KOPT-K1 (cell line): ENCODE results near the gene CLPSL1.

Experiments used
- H3K27ac ChIP-seq: fragments of 200-600 bp; sonication (generic); 2 replicates; pipeline ENCODE4 v1.5.1; 2016; ENCODE audit warnings: antibody characterized with exemption, mild to moderate bottlenecking, low read depth, low read length; ENCODE audit not compliant: poor library complexity, severe bottlenecking
- H3K36me3 ChIP-seq: fragments of 200-600 bp; sonication (generic); 2 replicates; pipeline ENCODE4 v1.5.1; 2017; ENCODE audit warnings: antibody characterized with exemption, mild to moderate bottlenecking, low read length, moderate library complexity; ENCODE audit not compliant: insufficient read depth
- H3K9me3 ChIP-seq: fragments of 200-600 bp; sonication (generic); 2 replicates; pipeline ENCODE4 v1.5.1; 2017; ENCODE audit warnings: antibody characterized with exemption, low read length, mild to moderate bottlenecking; ENCODE audit not compliant: insufficient read depth, poor library complexity, severe bottlenecking

Gene CLPSL1

DNA sequence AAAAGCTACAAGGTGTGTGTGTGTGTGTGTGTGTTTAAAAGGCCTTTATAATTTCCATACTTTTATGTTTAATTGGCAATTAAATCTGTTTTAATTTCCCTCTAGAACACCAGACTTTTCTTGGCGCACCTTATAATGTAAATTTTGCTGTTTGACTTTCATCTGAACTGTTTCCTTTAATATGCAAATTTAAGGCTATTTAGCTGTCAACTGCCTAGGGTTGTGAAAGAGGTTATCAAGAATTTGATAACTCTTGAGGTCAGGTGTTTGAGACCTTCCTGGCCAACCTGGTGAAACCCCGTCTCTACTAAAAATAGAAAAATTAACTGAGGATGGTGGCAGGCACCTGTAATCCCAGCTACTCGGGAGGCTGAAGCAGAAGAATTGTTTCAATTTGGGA, 20.3 kb downstream of the CLPSL1 start:
- Histone ChIP-seq H3K9me3 (no peaks in the 10 kb centered on the region), H3K36me3 (no peaks in the 10 kb centered on the region), H3K27ac (no peak overlapping the region)

DNA sequence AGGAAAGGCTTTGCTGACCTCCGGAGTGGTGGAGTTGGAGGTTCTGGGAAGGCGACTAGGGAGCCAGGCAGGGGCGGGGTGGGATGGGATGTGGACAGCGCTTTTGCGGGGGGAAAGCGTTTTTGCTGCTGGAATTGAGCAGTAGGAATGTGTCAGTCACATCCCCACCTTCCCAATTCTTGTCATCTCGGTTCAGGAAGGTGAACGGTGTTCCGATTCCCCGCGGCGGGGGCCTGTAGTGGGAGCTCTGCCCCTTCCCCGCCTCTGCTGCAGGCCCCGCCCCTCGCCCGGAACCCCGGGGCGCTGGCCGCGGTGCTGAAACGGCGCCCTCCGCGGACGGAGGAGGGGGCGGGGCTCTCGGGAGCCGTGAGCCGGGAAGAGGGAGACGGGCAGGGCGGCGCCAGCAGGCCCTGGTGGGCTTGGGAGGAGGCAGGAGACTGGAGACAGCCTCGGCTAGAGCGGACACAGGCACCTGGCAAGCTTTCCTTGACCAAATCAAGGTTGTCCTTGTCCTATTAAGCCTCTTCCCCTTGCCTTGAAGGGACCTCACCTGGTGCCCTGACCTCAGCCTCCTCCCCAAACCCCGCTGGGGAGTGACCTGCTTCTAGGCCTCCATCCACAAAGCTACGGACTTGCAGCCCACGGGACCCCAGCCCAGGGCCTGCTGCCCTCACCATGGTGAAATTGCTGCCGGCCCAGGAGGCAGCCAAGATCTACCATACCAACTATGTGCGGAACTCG, 24.3 kb downstream of the CLPSL1 start, which contains the start of gene LHFPL5:
LHFPL5 (plus strand) TSS at position 357 of the 741 bp plus-strand sequence; CDS start at position 676, 319 bp downstream.
- Histone ChIP-seq H3K27ac (no peak within 1 kb of the TSS), H3K36me3 (no peaks in the 10 kb centered on the region), H3K9me3 (no peaks in the 10 kb centered on the region)

DNA sequence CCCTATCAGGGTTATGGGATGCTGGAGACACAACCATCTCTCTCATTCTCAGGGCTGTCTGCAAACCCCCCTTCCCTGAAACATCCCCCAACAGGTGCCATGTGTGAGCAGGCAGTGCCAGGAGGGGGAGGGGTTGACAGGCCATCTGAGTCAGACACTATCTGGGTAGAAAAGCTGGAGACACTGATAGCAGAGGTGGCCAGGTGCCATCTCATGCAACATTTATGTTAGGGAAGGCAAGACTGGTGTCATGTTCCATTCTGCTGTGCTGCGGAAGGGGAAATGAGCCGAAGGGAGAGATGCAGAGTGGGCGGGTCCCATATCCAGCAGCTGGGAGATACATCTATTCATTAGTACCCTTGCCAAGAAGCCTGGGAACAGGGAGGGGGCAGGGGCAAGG, 27.9 kb downstream of the CLPSL1 start:
- Histone ChIP-seq H3K9me3 (no peaks in the 10 kb centered on the region), H3K36me3 (no peaks in the 10 kb centered on the region), H3K27ac (no peak overlapping the region)

DNA sequence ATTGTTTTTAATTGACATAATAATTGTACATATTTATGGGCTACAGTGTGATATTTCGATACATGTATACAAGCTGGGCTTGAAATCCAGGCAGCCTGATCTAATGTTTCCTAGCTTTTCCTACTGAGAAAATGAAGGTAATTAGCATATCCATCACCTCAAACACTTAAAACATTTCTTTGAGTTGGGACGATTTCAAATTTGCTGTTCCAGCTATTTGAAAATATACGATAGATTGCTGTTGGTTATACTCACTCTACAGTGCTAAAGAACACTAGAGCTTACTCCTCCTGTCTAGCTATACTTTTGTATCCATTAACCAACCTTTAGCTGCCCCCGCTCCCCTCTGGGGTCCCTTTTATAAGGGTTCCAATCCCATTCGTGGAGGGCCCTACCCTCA, 29.0 kb downstream of the CLPSL1 start:
- Histone ChIP-seq H3K9me3 (no peaks in the 10 kb centered on the region), H3K27ac (no peak overlapping the region), H3K36me3 (no peaks in the 10 kb centered on the region)

DNA sequence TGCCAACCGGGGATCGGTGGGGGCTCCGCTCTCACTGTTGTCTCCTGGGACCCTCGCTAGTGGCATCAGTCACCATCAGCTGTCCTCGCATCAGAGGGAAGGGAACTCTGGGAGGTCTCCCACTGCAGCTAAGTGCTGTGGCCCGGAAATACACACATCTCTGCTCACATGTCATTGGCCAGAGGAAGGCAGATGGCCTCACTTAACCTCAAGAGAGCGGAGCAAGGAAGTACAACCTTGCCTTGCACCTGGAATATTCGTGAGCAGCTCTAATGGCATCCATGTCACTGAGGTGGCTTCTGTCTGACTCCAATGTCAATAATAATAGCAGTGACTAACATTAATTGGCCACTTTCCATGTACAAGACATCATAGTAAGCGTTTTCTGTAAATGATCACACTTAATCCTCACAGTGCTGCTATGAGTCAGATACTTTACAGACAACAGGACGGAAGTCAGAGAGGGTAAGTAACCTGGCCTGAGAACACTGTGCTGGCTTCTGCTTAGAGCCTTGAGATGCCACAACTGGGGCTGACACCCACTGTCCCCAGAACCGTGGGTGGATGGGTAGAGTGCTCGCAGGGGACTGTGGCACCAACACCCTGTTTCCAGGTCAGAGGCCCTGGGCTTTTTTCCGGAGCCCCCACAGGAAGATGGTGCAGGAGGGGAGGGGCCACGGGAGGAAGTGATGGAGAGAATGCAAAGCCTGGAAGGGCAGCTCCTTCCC, 30.3 kb downstream of the CLPSL1 start:
- H3K9me3 ChIP-seq, result no peaks in the 10 kb centered on the region
- H3K36me3 ChIP-seq, result no peaks in the 10 kb centered on the region
- H3K27ac ChIP-seq, result no peak overlapping the region

DNA sequence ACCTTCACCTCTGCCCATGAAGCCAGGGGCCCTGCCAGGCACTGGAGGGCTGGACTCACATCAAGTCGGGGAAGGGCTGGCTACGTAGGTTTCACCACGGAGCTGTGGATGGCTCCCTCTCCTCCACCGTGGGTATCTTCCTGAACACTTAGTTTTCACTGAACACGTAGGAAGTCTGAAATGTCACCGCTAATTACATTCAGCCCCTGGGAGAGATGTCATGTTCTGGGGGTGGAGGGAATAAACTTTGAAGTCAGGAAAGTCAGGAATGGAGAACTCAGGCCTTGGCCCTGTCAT, 30.8 kb downstream of the CLPSL1 start:
- Histone ChIP-seq H3K27ac (no peak overlapping the region), H3K36me3 (no peaks in the 10 kb centered on the region), H3K9me3 (no peaks in the 10 kb centered on the region)

DNA sequence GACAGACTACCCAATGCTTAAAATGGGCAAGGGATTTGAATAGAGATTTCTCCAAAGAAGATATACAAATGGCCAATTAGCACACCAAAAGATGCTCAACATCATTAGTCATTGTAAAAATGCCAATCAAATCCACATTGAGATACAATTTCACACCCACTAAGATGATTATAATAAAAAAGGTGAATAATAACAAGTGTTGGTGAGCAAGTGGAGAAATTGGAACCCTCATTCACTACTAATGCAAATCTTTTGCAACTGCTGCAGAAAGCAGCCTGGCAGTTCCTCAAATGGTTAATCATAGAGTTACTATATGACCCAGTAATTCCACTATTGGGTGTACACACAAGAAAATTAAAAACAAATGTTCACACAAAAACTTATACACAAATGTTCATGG, 36.7 kb downstream of the CLPSL1 start:
- Histone ChIP-seq H3K36me3 (no peaks in the 10 kb centered on the region), H3K9me3 (peaks cover 12% of the 10 kb centered on the region), H3K27ac (no peak overlapping the region)

DNA sequence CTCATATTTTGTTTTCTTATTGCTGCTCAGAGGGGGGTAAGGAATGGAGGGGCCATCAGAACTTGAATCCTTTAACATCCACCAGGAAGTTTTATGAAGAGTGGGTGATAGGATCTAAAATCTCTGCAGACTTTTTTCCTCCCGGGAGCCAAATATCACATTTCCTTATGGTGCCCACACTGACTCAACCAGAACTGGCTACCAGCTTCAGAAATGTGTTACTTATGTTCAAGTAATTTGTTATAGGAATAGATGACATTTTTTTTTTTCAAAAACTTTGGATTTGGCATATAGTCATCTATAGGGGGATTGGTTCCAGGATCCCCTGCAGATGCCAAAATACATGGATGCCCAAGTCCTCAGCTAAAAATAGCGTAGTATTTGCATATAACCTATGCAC, 42.8 kb downstream of the CLPSL1 start:
- Histone ChIP-seq H3K36me3 (no peaks in the 10 kb centered on the region), H3K27ac (no peak overlapping the region), H3K9me3 (no peaks in the 10 kb centered on the region)

DNA sequence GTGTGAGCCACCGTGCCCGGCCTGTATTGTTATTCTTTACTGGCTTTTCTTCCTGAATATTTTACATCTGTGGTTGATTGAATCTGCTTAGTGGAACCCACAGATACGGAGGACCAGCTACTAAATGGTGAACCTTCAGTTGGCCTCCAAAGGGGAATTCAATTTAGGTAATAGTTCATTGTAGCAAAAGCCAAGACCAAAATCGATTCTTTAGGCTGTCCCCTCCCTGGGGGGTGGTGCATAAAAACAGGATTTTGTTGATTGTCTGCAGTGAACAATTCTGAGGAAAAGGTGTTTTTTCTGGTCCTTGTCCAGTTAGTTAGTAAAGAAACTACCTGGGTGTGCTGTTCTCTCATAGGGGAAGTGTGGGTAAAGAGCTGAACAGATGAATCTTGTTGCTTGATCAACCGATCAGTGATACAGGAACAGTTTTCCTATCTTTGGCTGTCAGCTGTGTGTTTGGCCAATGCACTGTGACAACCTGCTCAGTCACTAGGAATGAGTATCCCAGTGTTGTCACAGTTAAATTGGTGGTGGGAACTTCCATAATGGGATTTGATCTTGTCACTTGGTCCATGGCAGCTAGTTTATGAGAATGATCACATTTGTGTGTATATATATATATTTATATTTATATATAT, 43.9 kb downstream of the CLPSL1 start:
- Histone ChIP-seq H3K27ac (no peak overlapping the region), H3K36me3 (no peaks in the 10 kb centered on the region), H3K9me3 (no peaks in the 10 kb centered on the region)

DNA sequence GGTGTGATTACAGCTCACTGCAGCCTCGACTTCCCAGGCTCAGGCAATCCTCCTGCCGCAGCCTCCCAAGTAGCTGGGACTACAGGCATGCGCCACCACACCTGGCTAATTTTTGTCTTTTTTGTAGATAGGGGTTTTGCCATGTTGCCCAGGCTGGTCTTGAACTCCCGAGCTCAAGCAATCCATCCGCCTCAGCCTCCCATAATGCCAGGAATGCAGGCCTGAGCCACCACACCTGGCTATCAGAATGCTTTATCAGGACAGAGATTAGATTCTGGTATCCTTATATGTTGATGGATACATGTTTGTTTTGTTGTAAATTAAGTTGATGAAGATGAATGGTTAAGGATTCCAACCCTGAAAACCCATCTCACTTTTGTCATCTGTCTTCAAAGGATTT, 48.5 kb downstream of the CLPSL1 start:
- peaks cover 18% of the 10 kb centered on the region for H3K36me3 ChIP-seq
- no peak overlapping the region for H3K27ac ChIP-seq
- H3K9me3 ChIP-seq, result no peaks in the 10 kb centered on the region

DNA sequence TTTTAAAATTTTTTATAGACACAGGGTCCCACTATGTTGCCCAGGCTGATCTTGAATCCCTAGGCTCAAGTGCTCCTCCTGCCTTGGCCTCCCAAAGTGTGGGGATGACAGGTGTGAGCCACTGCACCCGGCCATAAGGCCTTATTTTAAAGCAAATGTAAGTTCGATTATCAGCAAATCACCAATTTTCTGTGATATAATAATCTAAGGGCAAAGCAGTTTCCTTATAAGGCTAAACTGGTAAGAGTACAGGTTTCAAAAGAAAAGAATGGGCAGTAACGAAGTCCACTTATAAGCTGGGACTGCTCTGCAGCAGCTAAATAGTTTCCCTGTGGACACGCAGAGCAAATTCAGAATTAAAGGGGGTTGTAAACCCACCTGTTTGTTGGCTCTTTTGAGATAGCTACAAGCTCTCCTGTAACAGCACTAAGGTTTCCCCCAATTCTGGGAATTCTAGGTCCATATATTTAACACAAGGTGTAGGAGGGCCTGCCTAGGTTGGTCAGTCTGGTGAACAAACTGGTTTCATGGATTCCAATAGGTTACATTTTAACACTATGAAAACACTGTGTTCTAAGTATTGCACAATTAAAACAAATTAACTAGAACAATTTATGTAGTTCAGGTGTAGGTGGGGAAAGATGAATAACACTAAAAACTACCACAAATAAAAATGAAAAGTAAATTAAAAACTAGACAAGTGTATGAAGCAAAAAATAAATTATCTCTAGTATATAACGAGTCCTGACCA, 50.6 kb downstream of the CLPSL1 start:
- Histone ChIP-seq H3K27ac (no peak overlapping the region), H3K36me3 (peaks cover 39% of the 10 kb centered on the region), H3K9me3 (no peaks in the 10 kb centered on the region)

DNA sequence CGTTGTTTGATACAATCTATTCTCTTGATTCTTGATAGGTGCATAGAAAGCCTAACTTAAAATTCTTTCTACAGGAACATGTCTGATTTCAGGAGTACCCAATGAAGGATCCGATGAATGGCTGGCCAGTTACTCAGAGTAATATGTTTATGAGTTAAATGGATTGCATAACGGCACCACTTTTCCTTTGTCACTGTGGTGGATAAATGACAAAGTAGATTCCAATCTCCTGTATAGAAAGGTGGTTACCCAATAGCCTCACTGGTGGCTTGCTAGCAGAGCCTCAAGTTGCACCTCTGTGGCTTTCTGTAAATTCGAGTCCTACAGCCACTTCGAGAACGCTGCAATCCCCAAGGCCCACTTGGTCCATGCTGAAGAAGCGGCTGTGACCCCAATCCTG, 52.7 kb downstream of the CLPSL1 start:
- no peak overlapping the region for H3K27ac ChIP-seq
- H3K9me3 ChIP-seq, result no peaks in the 10 kb centered on the region
- H3K36me3 ChIP-seq, result peaks cover 59% of the 10 kb centered on the region
